ENCODE results near the gene GFOD1.

DNA sequence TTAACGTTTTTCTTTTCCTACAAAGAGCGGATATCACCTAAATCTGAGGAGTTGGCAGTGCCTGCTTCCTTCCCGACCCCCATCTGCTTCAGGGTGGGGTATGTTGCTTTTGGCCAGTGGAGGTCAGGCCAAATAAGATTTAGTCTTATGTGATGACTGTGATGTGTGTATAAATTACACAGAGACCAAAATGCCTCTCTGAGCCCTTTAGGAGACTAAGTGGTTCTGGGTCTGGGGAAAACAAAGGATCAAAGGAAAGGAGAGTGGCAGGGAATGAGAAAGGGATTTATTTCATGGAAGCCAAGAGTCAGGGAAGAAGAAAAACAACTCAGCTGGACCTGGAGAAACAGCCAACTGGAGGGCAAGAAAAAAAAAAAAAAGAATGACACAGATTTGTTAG lies 120.0 kb downstream of the GFOD1 start:
- TF ChIP-seq, protein P1, sequence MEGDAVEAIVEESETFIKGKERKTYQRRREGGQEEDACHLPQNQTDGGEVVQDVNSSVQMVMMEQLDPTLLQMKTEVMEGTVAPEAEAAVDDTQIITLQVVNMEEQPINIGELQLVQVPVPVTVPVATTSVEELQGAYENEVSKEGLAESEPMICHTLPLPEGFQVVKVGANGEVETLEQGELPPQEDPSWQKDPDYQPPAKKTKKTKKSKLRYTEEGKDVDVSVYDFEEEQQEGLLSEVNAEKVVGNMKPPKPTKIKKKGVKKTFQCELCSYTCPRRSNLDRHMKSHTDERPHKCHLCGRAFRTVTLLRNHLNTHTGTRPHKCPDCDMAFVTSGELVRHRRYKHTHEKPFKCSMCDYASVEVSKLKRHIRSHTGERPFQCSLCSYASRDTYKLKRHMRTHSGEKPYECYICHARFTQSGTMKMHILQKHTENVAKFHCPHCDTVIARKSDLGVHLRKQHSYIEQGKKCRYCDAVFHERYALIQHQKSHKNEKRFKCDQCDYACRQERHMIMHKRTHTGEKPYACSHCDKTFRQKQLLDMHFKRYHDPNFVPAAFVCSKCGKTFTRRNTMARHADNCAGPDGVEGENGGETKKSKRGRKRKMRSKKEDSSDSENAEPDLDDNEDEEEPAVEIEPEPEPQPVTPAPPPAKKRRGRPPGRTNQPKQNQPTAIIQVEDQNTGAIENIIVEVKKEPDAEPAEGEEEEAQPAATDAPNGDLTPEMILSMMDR (IDR thresholded peaks at IDR 0.05) = no peak
- TF ChIP-seq POLR2A (IDR thresholded peaks at IDR 0.05) = no peak

Measured in heart left ventricle (tissue), 13 donors.